ENCODE results near the gene FAT1. TPM values are rescaled to one million over a fixed set of nuclear protein-coding genes. Genes with fewer than 3 reads are reported as not detected.
A peak's percentile ranks its signal among the peaks of the same experiment; 100 is the strongest.

FAT1 gene
- total and polyA plus RNA-seq, 9 of the 15 experiments (the other 6 are each of a cell fraction or from before 2014, with no cell fraction given): 6.0 to 38.4 (median 21.4) TPM

DNA sequence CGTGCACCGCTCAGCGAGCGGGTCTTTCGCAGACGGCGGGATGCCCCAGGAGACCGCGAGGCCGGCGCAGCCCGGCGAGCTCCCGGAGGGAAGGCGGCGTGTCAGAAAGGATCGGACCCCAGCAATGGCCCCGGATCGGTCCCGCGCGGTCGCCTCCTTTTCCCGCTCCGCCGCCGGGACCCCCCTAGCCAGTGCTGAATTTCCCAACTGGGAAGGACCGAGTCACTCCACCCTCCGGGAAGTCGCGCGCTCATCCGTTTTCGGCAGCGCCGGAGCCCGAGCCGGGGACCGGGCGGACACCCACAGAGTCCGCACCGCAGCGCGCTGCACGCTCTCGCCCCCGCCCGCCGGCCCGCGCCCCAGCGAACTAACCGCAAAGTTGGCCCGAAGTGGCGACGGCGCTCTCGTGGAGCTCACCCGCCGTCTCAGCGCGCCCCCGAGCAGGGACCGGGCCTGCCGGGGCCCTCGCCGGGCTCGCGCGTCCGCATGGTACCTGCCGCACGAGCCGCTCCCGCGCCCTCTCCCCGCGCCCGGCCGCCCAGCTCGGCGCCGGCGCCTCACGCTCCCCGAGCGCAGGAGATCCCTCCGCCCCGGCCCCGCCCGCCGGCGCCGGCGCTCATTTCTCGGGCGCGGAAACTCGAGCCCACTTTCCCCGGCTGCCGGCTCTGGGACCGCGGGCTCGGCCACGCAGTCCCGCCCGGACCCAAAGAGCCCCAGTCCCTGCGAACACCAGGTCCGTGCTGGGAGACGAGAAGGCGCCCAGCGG lies at the start of gene FAT1 (continued):
- TF ChIP-seq BRD9 (IDR thresholded peaks at IDR 0.05; ENCODE audit: low read depth, partially characterized antibody): no peak
- TF ChIP-seq, protein P1, sequence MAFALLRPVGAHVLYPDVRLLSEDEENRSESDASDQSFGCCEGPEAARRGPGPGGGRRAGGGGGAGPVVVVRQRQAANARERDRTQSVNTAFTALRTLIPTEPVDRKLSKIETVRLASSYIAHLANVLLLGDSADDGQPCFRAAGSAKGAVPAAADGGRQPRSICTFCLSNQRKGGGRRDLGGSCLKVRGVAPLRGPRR (CRISPR knock-in tag; IDR thresholded peaks at IDR 0.05): no peak
- TF ChIP-seq HMG20A (CRISPR knock-in tag; conservative IDR thresholded peaks at IDR 0.05): no peak
- TF ChIP-seq IRF2 (CRISPR knock-in tag; IDR thresholded peaks at IDR 0.05): no peak
- TF ChIP-seq SLC30A9 (CRISPR knock-in tag; IDR thresholded peaks at IDR 0.05): no peak
- TF ChIP-seq ZFPM2 (CRISPR knock-in tag; IDR thresholded peaks at IDR 0.05): no peak
- TF ChIP-seq CXXC5 (CRISPR knock-in tag; IDR thresholded peaks at IDR 0.05): peak; percentile 83
- TF ChIP-seq, protein P2, sequence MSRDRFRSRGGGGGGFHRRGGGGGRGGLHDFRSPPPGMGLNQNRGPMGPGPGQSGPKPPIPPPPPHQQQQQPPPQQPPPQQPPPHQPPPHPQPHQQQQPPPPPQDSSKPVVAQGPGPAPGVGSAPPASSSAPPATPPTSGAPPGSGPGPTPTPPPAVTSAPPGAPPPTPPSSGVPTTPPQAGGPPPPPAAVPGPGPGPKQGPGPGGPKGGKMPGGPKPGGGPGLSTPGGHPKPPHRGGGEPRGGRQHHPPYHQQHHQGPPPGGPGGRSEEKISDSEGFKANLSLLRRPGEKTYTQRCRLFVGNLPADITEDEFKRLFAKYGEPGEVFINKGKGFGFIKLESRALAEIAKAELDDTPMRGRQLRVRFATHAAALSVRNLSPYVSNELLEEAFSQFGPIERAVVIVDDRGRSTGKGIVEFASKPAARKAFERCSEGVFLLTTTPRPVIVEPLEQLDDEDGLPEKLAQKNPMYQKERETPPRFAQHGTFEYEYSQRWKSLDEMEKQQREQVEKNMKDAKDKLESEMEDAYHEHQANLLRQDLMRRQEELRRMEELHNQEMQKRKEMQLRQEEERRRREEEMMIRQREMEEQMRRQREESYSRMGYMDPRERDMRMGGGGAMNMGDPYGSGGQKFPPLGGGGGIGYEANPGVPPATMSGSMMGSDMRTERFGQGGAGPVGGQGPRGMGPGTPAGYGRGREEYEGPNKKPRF (IDR thresholded peaks at IDR 0.05; ENCODE audit: low read depth, low read length): no peak
- TF ChIP-seq LEF1 (IDR thresholded peaks at IDR 0.05): no peak
- TF ChIP-seq SAFB2 (IDR thresholded peaks at IDR 0.05; ENCODE audit: borderline replicate concordance, low read depth, low read length, severe bottlenecking): no peak
- peak; percentile 62 for TF ChIP-seq TAF1 (IDR thresholded peaks at IDR 0.05; ENCODE audit: control insufficient read depth, extremely low read depth, insufficient read depth, low read length, severe bottlenecking)
- TF ChIP-seq CBFA2T2 (conservative IDR thresholded peaks at IDR 0.05): no peak
- TF ChIP-seq, protein P3, sequence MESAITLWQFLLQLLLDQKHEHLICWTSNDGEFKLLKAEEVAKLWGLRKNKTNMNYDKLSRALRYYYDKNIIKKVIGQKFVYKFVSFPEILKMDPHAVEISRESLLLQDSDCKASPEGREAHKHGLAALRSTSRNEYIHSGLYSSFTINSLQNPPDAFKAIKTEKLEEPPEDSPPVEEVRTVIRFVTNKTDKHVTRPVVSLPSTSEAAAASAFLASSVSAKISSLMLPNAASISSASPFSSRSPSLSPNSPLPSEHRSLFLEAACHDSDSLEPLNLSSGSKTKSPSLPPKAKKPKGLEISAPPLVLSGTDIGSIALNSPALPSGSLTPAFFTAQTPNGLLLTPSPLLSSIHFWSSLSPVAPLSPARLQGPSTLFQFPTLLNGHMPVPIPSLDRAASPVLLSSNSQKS (CRISPR knock-in tag; IDR thresholded peaks at IDR 0.05): no peak
- no peak for TF ChIP-seq SRSF9 (IDR thresholded peaks at IDR 0.05; ENCODE audit: borderline replicate concordance, low read depth, low read length)
- no peak for TF ChIP-seq HOXB6 (CRISPR knock-in tag; IDR thresholded peaks at IDR 0.05; ENCODE audit: borderline replicate concordance)
- TF ChIP-seq NBN (IDR thresholded peaks at IDR 0.05; ENCODE audit: low read depth): no peak
- TF ChIP-seq GATAD2A (IDR thresholded peaks at IDR 0.05): no peak
- no peak for TF ChIP-seq TCF7 (IDR thresholded peaks at IDR 0.05; ENCODE audit: borderline replicate concordance)
- no peak for TF ChIP-seq ASH1L (IDR thresholded peaks at IDR 0.05; ENCODE audit: borderline replicate concordance, low read depth, partially characterized antibody)
- TF ChIP-seq, protein P4, sequence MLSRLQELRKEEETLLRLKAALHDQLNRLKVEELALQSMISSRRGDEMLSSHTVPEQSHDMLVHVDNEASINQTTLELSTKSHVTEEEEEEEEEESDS (CRISPR knock-in tag; IDR thresholded peaks at IDR 0.05): no peak
- TF ChIP-seq, protein P5, sequence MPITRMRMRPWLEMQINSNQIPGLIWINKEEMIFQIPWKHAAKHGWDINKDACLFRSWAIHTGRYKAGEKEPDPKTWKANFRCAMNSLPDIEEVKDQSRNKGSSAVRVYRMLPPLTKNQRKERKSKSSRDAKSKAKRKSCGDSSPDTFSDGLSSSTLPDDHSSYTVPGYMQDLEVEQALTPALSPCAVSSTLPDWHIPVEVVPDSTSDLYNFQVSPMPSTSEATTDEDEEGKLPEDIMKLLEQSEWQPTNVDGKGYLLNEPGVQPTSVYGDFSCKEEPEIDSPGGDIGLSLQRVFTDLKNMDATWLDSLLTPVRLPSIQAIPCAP (CRISPR knock-in tag; IDR thresholded peaks at IDR 0.05; ENCODE audit: borderline replicate concordance): no peak
